Panc1 (cell line): Measurements from ENCODE around the gene DDX39B.

Experiments
- TCF7L2 ChIP-seq: IDR thresholded peaks from 2 replicates; pipeline ENCODE4 v1.6.1; 2011; ENCODE audit warnings: mild to moderate bottlenecking, low read depth, low read length, inconsistent platforms
- TF ChIP-seq, protein P1 (sequence below): fragments of 450-650 bp; IDR thresholded peaks from 2 replicates; pipeline ENCODE4 v1.5.1; 2017; ENCODE audit warnings: mild to moderate bottlenecking
- TF ChIP-seq, protein P2 (sequence below), 2 experiments: IDR thresholded peaks; 2 replicates each; pipeline ENCODE4 v1.6.1; 2011 to 2012; ENCODE audit warnings: low read depth in 2 of 2, control low read depth in 1 of 2, low read length in 1 of 2, mild to moderate bottlenecking in 1 of 2, moderate library complexity in 1 of 2; ENCODE audit not compliant: insufficient read depth in 1 of 2

DNA sequence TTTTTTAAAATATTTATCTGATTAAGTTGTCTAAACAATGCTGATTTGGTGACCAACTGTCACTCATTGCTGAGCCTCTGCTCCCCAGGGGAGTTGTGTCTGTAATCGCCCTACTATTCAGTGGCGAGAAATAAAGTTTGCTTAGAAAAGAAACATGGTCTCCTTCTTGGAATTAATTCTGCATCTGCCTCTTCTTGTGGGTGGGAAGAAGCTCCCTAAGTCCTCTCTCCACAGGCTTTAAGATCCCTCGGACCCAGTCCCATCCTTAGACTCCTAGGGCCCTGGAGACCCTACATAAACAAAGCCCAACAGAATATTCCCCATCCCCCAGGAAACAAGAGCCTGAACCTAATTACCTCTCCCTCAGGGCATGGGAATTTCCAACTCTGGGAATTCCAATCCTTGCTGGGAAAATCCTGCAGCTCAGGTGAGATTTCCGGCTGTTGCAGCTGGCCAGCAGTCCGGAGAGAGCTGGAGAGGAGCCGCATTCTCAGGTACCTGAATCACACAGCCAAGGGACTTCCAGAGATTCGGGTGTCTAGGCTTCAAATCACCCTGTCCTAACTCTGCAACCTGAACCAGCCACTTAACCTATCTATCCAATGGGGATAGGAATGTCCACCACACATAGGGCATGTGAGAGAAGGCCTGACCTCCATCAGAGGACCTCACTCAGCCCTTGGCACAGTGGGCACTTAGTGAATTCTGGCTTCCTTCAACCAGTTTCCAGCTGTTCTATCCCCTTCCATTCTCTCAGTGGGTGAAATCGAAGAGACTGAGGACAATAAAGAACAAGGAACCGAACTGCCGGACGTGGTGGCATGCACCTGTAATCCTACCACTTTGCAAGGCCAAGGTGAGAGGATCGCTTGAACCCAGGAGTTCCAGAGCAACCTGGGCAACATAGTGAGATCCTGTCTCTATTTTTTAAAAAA is 36.6 kb upstream of the DDX39B start:
- TF ChIP-seq, protein P1, sequence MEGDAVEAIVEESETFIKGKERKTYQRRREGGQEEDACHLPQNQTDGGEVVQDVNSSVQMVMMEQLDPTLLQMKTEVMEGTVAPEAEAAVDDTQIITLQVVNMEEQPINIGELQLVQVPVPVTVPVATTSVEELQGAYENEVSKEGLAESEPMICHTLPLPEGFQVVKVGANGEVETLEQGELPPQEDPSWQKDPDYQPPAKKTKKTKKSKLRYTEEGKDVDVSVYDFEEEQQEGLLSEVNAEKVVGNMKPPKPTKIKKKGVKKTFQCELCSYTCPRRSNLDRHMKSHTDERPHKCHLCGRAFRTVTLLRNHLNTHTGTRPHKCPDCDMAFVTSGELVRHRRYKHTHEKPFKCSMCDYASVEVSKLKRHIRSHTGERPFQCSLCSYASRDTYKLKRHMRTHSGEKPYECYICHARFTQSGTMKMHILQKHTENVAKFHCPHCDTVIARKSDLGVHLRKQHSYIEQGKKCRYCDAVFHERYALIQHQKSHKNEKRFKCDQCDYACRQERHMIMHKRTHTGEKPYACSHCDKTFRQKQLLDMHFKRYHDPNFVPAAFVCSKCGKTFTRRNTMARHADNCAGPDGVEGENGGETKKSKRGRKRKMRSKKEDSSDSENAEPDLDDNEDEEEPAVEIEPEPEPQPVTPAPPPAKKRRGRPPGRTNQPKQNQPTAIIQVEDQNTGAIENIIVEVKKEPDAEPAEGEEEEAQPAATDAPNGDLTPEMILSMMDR: no peak
- TF ChIP-seq TCF7L2: no peak
- TF ChIP-seq, protein P2, sequence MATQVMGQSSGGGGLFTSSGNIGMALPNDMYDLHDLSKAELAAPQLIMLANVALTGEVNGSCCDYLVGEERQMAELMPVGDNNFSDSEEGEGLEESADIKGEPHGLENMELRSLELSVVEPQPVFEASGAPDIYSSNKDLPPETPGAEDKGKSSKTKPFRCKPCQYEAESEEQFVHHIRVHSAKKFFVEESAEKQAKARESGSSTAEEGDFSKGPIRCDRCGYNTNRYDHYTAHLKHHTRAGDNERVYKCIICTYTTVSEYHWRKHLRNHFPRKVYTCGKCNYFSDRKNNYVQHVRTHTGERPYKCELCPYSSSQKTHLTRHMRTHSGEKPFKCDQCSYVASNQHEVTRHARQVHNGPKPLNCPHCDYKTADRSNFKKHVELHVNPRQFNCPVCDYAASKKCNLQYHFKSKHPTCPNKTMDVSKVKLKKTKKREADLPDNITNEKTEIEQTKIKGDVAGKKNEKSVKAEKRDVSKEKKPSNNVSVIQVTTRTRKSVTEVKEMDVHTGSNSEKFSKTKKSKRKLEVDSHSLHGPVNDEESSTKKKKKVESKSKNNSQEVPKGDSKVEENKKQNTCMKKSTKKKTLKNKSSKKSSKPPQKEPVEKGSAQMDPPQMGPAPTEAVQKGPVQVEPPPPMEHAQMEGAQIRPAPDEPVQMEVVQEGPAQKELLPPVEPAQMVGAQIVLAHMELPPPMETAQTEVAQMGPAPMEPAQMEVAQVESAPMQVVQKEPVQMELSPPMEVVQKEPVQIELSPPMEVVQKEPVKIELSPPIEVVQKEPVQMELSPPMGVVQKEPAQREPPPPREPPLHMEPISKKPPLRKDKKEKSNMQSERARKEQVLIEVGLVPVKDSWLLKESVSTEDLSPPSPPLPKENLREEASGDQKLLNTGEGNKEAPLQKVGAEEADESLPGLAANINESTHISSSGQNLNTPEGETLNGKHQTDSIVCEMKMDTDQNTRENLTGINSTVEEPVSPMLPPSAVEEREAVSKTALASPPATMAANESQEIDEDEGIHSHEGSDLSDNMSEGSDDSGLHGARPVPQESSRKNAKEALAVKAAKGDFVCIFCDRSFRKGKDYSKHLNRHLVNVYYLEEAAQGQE (IDR thresholded peaks at IDR 0.05; ENCODE audit: insufficient read depth in 1 of 2, low read depth in 2 of 2, low read length in 1 of 2): peak; percentile 50 to 53; a peak in 1 of 4 replicates
